LHCN-M2 (cell line): ENCODE measurements around the gene KMT5B. TPM values are rescaled to one million over a fixed set of nuclear protein-coding genes. Genes with fewer than 3 reads are reported as not detected.
"Not testable (repeated sequence)": the region's sequence is repeated elsewhere in the genome, so short reads cannot be mapped to it uniquely, and the experiment has no call there.

Experiments
- DNase-seq: peaks from one replicate; pipeline ENCODE4 v3.0.0-alpha.2; 2012; ENCODE audit warnings: low read depth
- polyA plus RNA-seq: library from polyadenylated mRNA; unstranded; fragments of >200 nt; gene quantifications from one replicate; pipeline ENCODE4 v1.2.1, GENCODE V29; 2012; ENCODE audit warnings: missing spikeins
- total RNA-seq: library from RNA; depleted of rRNA; stranded (reverse); fragments of >200 nt; gene quantifications from 2 replicates; pipeline ENCODE4 v1.2.3, GENCODE V29; 2014; rRNA removed

The KMT5B gene
- total RNA-seq: 13.0 and 19.0 TPM in 2 replicates
- polyA plus RNA-seq: 10.4 TPM

DNA sequence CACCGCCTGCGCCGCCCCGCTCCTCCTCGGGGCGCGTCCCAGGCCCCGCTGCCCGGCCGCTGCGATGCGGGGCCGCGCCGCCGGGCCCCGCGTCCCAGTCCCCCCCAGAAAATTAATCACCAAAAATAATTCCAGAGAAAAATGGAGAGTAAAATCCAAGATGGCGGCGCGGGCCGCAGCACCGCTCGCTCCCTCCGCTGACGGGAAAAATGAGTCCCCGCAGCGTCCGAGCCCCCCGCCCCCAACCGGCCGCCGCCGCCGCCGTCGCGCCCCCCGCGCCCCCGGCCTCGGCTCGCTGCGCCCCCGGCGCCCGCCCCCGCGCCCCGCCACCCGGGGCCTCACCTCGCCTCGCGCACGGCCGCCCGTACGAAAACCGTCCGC is at the start of gene KMT5B:
KMT5B (minus strand) TSS at position 162 of the 381 bp plus-strand sequence. CDS start 23,220 bp downstream, outside the sequence.
- DNase-seq: no peak

DNA sequence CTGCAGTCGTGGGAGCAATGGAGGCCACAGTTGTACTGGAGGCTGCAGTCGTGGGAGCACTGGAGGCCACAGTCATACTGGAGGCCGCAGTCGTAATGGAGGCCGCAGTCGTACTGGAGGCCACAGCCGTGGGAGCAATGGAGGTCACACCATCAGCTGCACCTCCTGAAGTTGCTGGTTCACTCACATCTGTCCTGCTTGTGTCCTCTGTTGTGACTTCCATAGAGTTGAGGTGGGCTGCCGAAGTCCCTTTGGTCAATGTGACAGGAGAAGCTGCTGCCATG is 49.4 kb upstream of the KMT5B start:
- no peak for DNase-seq

DNA sequence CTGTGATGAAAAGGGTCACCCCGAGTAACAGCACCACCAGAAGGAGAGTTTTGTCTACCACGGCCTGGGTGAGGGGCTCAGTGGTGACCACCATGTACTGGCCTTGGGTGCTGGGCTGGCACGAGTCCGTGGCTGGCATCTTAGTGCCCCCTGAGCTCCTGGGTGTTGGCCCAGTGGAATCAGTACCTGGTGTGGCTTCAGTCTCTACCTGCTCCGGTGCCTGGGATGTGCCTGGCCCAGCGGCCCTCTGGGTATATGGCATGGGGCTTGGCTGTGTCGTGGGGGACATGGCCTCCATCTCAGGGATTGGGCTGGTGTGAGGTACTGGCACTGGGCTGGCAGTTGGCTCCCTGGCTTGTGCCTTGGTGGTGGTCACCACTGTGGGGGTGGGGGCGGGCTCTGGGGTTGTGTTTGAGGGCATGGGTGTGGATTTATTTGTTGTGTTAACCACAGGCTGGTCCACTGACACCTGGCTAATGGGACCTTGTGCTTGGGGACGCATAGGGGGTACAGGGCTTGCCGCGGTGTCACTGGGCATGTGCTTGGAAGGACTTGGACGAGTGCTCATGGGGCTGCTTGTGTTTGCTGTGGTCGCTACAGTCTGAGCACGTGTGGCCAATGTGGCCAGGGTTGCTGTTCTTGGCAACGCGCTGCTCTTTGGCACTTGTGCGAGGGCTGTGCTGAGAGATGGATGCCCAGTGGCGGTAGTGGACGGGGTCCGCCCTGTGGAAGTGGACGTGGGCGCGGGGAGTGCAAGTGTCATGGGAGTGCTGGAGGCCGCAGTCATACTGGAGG is 48.9 kb upstream of the KMT5B start:
- no peak for DNase-seq

DNA sequence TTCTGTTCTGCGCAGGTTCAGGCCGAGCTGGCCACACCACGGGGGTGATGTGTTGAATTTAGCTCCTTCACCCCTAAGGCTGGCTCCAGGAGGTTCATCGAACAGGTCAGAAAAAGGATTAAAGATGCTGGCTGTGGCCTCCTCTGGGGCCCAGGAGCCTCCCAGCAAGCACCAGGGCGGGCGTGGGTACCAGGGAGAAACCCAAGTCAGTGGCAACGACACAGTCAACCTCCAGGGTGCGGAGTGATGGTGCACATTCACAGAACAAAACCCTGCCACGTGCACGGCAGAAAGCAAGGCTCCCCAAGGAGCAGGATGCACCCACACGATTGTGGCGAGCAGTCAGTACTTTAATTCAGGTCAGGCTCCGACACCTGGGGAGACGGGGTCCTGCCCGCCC is 47.9 kb upstream of the KMT5B start:
- DNase-seq: no peak

DNA sequence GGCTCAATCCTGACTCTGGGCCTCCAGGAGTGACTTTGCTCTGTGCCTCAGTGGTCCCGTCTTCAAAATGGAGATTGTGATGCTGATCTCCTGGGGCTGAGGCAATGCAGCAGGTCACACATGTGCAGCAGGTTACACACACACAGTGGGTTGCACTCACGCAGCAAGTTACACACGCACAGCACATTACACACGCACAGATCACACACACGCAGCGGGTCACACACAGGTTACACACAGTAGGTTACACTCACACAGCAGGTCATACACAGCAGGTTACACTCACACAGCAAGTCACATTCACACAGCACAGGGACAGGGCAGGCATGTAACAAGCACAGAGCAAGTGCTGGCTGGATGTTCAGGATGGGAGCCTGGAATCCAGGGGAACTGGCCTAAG is 47.4 kb upstream of the KMT5B start:
- DNase-seq: no peak

DNA sequence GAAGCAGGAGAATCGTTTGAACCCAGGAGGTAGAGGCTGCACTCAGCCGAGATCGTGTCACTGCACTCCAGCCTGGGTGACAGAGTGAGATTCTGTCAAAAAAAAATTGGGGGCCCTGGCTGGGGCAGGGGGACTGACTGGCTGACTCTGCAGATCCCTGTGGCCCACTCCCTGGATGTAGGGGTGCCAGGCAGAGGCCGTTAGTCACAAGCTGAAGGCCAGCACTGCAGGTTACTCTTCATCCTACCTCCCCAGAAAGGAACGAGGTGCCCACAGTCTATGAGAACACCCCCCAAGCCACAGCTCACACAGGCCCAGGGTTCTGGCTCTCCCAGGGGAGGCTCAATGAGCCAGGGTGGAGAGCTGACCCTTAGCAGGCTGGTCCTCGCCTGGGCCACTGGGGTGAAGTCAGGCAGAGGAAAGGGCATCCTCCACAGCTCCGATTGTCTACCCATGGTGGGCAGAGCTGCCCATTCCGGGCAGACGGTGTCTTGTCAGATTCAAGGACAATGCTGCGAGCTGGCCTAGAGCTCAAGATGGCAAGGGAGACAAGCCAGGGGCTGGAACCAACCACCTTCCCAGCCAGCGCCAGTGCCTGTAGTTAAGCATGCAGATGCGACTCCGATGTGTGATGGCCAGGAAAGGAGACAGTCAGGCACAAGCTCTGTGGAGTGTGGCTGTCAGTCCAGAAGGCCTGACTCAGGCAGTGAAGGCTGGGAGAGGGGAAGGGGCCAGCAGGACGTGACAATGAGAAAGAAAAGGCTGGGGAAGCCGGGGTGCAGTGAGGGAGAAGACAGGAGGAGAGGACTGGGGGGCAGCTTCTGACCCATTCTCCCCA is 46.2 kb upstream of the KMT5B start:
- DNase-seq: no peak

DNA sequence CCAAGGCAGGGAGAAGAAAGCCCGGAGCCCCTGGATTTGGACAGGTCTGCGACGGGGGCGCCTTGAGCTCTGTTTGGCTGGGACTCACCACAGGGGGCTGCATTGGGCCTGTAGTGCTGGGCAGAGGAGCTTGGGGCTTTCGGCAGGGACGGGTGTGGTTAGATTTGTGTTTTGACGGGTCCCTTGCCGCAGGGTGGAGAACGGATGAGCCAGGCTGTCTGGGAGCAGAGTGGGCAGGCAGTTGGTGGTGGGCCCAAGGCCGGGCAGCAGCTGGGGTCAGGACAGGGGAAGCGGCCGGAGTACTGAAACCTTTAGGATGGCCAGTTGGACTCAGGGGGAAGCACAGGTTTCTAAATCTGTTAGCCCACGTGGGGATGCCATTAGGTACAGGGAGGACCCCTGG is 45.3 kb upstream of the KMT5B start:
- no peak for DNase-seq

DNA sequence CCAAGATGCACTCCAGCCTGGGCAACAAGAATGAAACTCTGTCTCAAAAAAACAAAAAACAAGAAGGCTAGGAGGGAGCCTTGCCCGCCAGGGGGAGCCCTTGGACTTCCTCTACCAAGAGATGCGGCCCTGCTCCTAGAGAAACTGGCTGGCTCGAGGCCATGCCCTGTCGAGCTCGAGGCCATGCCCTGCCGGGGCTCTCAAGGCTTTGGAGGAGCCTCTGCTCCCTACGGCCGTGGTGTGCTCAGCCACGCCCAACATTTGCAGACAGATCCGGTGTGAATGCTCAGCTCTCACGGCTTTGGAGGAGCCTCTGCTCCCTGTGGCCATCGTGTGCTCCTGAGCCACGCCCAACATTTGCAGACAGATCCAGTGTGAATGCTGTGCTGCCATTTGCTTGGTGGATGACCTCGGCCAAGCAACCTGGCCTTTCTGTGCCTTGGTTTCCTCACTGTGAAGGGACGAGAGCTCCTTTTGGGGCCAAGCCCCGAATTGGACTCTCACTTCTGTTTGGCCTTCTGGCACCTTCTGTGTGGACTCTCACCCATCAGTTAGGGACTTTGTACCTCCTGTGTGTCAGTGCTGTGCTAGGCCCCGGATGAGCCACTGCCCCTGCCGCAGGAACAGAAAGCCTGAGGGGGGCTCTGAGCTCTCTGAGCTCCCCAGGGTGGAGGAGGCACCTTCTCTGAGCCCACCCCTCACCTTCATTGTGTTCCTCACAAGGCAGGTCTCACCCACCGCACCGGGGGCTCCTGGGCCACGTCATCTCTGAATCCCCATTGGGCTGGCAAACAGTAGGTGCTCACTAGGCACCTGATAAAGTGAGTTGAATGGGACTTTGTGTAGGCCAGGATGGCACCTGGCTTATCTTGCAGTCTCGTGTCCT is 44.6 kb upstream of the KMT5B start:
- DNase-seq: peak; percentile 88

DNA sequence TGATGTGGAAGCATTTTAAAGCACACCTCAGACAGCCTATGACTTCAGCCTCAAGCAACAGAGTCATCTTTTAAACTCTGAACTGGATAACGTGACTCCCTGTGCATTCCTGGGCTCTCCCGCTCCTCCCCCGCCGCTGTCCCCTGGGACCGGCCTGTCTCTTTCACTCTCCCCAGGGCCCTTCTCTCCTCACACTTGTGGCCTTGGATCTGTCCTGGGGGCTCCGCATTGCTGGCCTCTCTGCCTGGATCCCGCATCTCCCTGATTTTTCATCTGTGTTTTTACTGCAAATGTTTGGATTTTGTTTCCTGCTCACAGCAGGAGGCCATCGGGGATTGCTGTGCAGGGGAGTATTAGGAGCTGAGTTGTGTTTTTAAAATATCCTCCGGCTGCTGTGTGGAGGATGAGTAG is 43.2 kb upstream of the KMT5B start:
- no peak for DNase-seq

DNA sequence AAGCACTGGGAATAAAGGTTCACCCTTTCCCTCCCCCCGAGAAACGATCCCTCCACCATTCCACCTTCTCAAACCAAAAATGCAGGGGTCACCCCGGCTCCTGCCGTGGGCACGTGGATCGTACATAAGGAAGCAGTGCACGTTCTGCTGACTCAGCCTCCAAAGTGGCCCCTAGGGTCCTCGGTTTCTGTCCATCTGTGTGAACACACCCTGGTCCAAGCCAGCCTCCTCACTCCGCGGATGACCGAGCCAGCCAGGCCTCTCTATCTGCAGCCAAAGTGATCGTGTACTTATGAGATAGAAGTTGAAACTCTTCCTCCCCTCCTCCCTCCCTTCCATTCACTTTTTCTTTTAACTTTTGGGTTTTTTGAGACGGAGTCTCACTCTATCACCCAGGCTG is 42.4 kb upstream of the KMT5B start:
- no peak for DNase-seq

DNA sequence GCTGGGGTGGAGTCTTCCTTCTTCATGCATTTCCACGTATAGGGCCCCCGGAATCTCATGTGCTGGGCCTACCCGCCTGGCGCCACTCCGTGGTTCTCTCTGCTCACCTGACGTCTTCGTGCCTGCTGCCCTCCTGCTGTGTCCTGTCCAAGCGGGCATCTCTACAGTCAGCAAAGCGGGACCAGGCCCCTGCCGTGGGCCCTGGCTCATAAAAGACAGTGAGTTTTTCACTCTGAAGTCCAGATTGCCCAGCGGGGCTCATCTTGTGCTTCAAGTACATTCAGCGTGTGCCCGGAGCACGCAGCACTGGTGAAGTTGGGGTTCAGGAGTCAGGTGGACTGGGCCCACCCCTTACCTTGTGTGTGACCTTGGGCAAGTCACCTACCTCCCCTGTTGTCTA is 41.3 kb upstream of the KMT5B start:
- no peak for DNase-seq

DNA sequence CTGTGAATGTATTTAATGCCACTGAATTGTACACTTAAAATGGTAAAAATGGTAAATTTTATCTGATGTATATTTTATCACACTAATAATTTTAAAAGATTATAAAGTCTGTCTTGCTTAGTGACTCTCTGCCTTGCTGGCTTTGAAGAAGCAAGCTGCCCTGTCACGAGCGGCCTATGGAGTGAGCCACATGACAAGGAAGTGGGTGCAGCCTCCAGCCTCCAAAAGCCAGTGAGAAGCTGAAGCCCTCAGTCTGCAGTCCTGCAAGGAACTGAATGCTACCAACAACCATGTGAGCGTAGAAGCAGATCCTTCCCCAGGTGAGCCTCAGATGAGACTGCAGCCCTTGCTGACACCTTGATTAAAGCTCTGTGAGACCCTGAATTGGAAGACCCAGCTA is 38.7 kb upstream of the KMT5B start:
- no peak for DNase-seq

DNA sequence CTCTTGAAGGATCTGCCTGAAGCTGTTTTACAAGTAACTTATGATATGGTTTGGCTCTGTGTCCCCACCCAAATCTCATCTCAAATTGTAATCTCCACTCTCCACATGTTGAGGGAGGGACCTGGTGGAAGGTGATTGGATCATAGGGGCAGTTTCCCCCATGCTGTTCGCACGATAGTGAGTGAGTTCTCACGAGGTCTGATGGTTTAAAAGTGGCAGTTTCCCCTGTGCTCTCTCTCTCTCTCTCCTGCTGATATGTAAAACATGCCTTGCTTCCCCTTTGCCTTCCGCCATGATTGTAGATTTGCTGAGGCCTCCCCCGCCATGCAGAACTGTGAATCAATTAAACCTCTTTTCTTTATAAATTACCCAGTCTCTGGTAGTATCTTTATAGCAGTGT is 31.8 kb upstream of the KMT5B start:
- not testable (repeated sequence) for DNase-seq

DNA sequence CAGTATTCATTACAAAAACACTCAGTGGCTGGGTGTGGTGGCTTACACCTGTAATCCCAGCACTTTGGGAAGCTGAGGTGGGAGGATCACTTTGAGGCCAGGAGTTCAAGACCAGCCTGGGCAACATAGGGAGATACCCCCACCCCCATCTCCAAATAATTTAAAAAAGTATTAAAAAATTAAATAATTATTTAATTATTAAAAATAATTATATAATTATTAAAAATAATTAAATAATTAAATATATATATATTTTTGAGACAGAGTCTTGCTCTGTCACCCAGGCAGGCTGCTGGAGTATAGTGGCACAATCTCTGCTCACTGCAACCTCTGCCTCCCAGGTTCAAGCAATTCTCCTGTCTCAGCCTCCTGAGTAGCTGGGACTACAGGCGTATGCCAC is 30.8 kb upstream of the KMT5B start:
- DNase-seq: not testable (repeated sequence)

DNA sequence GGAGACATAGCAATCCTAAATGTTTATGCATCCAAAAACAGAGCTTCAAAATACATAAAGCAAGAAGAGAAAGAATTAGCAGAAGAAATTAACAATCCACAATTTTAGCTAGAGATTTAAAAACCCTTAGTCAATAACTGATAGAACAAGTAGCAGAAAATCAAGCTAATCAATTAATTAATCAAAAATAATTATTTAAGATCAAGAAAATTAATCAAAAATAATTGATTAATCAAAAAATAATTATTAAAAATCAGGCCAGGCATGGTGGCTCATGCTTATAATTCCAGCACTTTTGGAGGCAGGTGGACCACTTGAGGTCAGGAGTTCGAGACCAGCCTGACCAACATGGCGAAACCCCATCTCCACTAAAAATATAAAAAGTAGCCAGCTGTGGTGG is 29.5 kb upstream of the KMT5B start:
- no peak for DNase-seq

DNA sequence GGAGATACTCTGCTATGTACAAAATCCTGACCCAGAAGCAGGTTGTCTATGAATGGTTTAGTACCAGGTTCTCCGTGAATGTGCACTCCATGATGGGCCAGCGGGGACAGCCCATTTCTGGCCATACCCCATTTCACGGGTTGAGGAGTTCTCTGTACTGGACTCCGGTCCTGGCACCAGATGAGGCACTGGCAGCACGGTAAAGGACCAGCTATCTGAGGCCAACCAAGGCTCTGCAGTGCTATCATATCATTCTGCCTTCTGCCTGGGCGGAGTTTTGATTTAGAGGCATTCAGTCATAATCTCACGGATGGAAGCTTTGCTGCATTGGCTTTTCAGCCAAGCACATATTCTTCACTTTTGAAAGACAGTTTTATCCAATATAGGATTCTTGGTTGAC is 18.5 kb upstream of the KMT5B start:
- DNase-seq: no peak

DNA sequence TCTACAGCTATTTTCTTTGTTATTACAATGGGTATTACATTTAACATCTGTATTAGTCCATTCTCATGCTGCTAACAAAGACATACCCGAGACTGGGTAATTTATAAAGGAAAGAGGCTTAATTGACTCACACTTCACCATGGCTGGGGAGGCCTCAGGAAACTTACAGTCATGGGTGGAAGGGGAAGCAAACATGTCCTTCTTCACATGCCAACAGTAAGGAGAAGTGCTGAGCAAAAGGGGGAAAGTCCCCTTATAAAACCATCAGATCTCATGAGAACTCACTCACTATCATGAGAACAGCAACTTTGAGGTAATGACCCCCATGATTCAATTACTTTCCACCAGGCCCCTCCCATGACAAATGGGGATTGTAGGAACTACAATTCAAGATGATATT is 16.5 kb upstream of the KMT5B start:
- DNase-seq: no peak

DNA sequence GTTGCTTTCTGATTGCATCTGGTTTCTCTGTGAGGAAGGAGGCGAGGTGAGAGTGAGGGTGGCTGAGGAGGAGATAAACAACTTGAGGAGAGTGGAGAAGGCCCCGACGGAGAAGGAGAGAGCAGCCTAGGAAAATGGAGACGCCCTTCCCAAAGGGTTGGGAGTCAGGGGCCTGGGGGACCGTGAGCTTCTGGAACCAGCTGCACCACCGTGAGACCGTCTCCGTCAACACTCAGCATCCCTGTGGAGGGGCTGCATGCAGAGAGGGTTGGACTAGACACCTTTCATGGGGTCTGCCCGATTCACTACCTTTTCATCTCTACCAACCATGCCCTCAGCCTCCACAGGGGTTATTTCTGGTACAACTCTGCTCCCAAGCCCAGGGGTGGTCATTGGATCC is 13.3 kb upstream of the KMT5B start:
- DNase-seq: no peak

DNA sequence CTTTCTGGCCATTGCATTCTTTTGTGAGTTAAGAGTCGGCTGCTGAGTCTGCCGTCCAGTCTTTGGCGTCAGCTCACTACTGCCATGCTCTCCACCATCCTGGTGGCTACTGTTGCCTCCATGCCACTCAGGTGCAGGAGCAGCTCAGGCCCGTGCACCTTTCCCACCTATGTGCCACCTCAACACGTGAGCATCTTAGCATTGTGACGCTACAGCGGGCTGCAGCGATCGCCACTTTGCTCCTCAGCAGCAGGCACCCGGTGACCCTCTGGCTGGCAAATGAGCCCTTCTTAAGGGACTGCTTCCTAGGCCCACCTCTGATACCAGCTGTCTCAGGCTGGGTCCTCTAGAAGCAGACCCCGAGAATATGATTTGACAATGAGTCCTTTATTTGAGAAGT is 11.5 kb upstream of the KMT5B start:
- no peak for DNase-seq

DNA sequence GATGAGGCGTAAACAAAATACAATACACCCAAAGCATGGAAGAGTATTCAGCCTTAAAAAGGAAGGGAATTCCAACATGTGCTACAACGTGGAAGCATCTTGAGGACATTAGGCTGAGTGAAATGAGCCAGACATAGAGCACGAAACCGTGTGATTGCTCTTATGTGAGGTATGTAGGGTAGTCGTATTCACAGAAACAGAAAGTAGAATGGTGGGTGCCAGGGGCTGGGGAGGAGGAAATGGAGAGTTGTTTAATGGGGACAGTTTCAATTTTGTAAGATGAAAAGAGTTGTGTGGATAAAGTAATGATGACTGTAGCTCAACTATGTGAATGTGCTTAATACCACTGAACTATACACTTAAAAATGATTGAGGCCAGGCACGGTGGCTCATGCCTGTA is 10.2 kb upstream of the KMT5B start:
- no peak for DNase-seq

DNA sequence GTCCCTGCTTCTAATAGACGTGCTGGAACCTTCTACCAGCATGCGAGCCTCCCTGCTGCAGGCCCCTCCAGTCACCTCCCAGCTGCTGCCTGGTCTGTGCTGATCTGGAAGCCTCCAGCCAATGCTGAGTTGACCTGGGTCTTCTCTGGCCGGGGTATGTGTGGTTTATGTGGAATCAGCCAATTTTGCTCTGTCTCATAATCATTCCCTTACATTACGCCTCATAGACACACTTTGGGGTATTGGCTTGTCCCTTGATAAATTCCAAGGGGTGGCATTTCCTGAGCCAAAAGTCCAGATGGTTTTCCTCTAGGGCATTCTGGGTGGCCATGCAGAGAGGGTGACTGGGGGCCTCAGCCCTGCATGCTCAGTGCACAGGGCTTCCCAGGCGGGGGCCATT is 8.3 kb upstream of the KMT5B start:
- no peak for DNase-seq
